ENCODE results near the gene MARCHF10.
"Not testable (repeated sequence)": the region's sequence is repeated elsewhere in the genome, so short reads cannot be mapped to it uniquely, and the experiment has no call there.

The MARCHF10 gene

DNA sequence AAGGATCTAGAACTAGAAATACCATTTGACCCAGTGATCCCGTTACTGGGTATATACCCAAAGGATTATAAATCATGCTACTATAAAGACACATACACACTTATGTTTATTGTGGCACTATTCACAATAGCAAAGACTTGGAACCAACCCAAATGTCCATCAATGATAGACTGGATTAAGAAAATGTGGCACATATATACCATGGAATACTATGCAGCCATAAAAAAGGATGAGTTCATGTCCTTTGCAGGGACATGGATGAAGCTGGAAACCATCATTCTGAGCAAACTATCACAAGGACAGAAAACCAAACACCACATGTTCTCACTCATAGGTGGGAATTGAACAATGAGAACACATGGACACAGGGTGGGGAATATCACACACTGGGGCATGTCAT is 22.1 kb downstream of the MARCHF10 start:
- DNase-seq: not testable (repeated sequence)

DNA sequence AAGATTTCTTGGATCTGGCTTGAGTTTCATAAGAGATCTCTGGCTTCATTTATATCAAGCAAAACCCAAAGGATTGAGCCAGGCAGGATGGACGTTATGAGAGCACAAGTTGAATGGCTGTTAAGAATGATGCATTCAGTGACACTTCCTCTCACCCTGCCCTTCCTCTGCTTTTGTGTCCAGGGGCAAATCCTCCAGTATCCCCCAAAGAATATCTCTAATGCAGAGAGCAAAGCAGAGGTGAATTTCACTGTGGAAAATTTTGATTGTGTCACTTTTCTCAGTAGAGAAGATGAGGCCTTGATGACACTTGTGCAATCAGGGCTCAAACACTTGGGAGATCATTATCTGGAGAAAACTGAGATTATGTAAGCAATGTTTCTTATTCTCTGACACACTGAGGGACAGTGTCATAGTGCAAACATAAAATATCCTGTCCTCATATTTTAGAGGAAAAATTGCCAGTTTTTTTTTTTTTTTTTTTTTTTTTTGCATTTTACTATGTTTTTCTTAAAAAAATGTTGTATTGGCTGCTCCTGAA is 25.3 kb downstream of the MARCHF10 start:
- no peak for DNase-seq

DNA sequence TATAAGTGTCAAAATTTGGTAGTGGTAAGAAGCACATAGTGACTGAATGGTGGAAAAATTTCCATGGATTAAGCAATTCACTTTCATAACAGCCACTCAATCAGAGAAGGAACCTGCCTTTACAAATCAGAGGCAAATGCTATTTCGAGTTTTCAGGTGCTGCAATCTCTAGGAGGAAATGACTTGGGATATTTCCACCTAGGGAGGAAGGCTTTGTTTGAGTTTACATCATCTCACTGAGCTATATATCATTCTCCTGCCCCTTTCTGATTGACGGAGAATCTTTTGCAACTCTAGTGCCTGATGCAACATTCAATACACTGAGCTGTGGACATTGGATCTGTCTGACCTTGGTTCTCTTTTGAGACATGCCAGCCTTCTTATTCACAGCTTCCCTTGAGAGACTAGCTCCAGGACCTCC is 26.3 kb downstream of the MARCHF10 start:
- DNase-seq: no peak

DNA sequence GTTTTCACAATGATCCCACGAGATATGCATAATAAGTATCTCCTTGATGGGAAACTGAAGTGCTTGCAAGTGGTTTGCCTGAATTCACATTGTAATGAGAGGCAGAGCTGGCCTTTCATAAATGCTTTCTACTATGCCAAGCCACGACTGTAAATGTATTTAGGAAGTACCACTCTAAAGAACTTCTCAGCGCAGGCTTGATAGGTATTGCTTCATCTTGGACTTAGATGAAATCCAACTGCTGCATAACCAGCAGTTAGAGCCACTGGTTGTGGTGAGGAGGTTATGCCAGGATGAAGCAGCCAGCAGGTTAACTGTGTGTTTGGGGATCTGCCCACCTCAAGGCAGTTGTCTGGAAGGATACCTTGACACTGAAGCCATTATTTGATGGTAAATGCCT is 26.8 kb downstream of the MARCHF10 start:
- peak; percentile 74 to 85 for DNase-seq

DNA sequence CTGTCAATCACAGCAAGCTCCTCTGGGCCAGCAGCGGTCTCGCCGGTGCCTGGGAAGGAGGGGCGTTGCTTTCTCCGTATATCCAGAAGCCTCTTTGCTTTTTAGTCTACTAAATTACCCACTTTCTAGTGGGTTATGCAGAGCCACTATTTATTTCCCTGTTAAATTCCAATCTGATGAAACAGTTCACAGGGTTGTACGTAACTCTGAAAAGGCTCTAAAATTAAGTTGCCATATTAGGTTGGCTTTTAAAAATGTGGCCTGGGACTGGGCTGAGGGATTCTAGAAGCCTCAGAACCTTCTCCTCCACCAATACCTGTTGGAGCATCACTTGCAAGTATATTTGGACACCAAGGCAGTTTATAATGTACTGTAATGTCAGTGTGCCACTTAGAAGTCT is 27.2 kb downstream of the MARCHF10 start:
- no peak for DNase-seq

DNA sequence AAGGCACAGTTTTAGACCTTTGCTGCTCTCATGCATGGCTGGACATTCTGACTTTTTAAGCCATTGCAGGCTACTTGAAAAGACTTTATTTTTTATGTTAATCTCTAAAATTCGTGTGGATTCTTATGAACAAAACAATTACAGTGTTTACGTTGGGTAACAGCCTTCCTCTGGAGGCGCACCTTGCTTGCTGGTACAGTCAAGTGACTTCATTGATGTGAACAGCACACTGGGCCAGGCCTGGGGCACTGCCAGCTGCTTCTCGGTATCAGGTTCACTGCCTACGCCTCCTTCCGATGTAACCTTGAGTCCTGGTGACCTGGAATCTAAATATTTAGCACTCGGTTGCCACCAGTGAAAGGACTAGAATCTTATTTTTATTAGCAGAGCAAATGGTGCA is 27.8 kb downstream of the MARCHF10 start:
- DNase-seq: peak; percentile 13 to 54

DNA sequence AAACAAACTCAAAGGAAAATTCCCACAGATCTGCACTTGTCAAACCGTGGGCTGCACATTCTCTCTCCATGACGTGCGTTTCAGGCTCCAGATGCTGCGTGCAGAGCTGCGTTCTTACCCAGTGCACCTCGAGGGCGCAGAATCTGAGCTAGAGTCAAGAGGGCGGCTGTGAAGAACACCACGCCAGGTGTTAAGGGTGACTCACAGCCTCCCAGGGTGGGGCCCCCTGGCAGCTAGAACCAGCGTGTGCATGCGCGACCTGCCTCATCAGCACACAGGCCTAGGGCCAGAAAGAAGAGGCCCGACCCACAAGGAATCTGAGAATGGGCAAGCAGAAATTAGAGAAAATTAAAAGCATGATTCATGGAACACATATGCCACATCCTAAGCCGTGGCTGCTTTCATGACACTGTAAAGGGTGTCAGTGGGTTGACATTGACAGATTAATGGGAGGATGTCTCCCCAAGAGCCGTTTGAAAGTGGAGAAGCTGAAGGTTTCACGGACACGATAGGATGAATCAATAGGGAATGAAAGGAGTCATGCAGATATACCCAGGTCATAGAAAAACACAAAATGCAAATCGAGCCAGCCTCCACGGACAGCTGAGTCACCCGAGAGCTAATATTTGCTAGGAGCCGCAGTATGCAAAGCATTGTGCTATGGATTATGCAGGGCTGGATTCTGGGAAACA is 29.0 kb downstream of the MARCHF10 start:
- peak; percentile 65 to 84 for DNase-seq

DNA sequence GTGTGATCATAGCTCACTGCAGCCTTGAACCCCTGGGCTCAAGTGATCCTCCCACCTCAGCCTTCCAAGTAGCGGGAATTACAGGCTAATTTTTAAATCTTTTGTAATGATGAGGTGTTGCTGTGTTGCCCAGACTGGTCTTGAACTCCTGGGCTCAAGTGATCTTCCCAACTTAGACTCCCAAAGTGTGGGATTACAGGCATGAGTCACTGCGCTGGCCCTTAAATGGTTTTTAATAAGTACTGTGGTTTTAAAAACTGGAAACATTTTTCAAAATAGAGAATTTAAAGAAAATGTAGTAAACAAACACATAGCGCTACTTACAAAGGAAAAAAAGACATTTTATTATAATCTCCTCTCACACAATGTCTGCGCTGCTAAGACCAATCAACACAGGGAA is 32.2 kb downstream of the MARCHF10 start:
- no peak for DNase-seq

DNA sequence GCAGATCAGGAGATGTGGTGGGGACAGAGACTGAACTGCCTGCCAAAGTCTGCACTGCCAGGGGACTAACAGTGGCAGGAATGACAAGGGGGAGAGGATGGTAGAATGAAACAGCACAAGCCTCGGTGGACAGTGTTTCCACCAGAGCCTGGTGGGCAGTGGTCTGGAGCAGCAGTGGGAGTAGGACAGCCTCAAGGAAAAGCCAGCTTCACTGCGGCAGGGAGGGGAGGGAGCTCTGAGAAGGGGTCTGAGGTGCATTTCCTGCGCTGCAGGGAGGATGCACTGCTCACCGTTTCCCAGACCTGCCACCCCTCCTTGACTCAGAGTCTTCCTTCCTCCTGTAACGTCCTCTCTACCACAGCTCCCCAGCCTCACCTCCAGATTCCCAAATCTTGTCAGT is 33.8 kb downstream of the MARCHF10 start:
- DNase-seq: no peak

DNA sequence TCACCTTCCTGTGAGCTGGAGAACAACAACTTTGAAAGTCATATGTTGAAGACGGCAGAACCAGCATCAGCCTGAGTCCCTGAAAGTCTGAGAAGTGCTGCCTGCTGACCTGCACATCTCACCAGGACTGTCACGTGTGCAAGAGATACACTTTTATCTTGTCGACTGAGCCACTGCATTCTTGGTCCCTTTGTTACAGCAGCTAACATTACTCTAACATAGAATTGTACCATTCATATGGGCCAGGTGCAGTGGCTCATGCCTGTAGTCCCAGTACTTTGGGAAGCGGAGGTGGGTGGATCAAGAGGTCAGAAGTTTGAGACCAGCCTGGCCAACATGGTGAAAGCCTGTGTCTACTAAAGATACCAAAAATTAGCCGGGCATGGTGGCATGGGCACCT is 40.1 kb downstream of the MARCHF10 start:
- no peak for DNase-seq

DNA sequence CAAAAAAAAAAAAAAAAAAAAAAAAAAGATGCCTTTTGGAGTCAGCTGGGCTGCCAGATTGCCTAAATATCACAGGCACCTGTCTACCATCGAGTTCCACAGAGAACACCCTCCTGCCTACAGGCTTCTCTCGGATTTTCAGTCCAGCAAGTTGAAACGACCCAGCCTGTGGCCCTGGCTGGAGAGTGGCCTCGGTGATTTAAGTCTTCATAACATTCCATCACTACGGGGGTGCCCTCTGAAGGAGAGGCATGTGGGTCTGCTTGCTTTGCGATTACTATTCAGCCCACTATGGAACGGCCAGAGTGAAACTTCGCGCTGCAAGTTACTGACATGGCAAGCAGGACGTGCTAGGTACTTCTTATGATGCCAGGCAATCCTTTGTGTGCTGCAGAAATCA is 42.8 kb downstream of the MARCHF10 start:
- no peak for DNase-seq

DNA sequence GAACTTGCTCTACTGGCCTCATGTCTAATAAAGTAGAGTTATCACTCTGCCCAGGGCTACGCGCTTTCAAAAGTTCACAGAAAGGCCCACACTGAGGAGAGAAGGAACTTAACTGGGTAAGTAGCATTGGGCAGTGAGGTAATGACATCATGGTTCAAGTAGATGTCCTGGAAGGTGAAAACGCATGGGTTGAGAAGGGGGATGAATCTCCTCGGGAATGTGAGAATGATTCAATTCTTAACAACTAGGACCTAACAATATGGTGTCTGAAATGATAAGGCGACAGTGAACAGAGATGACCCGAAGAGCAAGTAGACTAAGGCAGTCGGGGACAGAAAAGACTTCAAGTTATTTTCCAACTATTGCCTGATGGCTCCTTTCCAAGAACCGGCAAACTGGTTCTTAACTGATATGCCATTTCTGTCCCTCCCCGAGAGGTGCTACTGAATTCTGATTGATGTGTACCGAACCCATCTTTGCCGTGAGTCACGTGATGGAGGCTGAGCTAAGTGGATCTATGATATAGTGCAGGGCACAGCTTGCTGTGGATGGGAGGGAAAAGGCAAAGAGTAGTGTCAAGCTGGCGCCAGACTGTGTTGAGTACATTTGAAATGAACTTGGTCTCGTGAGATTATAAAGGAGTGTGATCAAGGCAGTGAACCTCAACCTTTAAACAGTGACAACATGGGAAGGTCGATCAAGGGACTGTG is 44.1 kb downstream of the MARCHF10 start:
- peak; percentile 54 to 60 for DNase-seq

DNA sequence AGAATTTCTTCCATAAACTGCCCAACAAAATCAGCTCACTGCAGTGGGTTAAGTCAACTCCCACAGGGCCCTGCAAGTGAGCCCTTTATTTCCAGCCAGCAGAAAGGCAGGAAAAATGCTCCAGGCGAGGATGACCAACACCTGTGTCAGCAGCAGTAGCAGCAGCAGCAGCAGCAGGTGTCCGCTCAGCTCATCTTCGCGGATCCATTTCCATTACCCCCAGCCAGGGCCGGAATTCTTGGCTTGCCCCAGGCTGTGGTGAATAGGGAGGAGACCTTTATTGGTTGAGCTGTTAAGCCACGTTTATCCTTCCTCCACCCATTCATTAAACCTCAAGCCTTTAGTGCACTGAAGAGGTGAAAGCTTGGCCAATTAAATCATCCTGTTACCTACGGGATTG is 46.2 kb downstream of the MARCHF10 start:
- DNase-seq: peak in 1 of 2 experiments; percentile 17

DNA sequence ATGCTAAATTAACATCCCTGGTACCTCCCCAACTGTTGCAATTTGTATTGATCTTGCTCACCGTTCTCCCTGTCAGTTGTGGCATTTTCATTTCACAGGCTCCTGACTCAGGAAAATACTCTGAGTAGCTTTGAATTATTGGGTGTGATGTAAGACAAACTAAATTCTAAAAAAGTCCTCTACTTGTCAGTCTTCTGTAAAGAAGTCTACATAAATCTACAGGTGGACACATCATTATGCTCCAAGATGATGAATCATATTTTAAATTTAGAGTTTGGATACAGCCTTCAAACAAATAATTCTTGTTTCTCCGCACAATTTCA is 47.2 kb downstream of the MARCHF10 start:
- DNase-seq: no peak

DNA sequence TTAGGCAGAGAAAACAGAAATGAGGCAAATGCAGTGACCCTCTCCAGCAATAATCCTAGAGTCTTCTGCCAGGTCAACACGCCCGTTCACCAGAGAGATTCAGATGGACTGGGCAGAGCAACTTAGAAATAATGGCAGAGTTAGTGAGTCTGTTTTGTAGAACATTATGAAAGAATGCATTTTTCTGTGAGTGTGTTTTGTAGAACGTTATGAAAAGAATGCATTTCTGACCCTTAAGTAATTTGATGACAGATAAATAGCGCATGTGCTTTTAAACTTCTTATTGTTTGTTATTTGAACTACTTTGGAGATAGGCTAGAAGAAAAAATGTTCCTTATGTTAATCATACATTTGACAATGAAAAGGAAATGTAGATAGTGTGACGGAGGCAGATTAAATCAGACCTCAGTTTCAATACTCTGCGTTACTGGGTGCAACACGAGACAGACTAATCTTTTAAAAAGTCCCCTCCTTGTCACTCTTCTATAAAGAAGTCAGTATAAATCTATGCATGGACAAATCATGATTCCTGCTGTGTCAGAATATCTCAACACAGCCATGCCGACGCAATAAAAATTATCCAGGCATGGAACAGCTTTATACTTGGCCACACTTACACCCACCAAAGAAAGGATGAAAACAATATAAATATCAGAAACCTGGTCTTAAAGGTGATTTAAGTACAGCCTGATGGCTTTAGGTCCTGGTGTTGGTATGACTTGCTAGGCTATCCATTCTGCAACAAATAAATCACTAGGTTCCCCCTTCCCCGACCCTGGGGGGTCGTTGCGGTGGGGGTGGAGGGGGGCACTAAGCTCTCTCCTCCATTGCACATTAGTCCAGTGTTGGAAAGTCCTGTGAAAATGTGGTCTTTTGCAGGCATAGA is 47.8 kb downstream of the MARCHF10 start:
- DNase-seq: no peak

DNA sequence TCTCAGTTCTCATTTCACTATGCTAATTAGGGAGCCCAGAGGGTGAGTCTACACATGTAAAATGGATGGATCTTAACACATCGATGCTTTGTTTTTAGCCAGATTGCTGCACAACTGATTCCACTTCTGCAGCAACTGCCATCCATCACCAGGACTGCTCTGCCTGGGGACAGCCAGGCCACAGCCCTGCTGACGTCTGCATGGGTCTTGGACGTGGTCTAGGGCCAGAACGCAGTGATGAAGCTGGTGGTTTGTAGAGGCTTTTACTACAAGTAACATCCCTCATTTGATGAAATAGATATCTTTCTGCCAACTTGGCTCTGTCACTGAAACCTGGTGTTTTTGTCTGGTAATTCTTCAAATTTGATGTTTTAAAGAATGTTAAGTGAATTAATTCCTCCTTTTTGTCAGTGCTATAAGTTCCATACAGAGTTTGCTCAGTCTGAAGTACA is 50.6 kb downstream of the MARCHF10 start:
- no peak for DNase-seq

DNA sequence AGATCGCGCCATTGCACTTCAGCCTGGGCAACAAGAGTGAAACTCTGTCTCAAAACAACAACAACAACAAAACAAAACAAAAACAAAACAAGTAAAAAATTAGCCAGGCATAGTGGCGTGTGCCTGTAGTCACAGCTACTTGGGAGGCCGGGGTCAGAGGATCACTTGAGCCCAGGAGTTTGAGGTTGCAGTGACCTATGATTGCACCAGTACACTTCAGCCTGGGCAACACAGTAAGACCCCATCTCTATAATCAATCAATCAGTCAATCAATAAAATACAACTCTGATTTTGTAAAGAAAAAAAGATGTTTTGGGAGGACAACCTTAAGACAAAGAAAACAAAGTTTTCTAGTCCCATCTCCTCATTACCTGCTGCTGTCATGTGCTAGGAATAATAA is 51.9 kb downstream of the MARCHF10 start:
- DNase-seq: no peak

DNA sequence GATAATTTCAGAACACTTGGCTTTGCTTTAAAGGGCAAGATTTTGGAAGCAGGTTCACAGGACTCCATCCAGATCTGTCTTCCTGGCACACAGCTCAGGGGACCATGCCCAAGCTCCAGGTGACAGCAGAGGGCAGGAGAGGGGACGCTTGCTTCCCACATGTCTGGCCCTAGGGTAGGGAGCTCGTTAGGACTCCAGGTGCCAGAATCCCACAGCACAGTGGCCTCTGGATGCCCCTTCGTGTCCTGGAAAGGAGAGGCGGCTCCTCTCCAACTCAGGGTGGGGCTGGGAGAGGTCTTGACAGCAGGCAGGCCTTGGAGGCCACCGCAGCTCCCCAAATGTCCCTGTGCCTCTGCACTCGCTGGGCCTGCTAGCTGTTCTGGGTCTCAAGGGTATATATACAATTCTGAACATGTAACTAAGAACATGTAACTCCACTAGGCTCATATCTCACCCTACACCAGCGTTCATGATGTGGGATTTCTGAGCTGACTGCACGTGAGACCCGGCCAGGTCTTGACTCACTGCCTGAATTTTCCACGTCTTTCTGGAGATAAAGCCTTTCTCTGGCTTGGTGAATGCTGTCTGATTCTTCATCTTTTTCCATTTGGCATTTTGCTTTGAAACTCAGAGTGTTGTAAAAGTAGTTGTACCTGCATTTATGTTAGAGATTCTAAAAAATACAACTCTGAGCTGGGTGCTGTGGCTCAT is 52.8 kb downstream of the MARCHF10 start:
- DNase-seq: no peak

DNA sequence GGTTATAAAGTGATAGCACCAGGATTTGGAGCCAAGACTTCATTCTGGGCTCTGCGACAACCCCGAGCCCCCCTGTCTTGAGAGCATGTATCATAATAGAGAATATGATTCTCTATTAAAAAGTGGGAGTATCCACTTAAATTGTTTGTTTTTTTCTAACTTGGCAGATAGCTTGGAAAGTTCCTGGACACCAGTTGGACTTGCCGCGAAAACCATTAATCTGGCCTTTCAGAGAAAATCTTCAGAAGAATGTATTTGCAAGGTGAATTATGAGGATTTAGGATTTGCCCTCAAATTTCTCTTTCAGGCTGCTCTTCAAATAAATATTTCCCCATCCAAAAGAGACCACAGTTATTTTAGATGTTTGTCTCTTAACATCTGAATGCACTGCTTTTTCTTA is 53.5 kb downstream of the MARCHF10 start:
- no peak for DNase-seq

DNA sequence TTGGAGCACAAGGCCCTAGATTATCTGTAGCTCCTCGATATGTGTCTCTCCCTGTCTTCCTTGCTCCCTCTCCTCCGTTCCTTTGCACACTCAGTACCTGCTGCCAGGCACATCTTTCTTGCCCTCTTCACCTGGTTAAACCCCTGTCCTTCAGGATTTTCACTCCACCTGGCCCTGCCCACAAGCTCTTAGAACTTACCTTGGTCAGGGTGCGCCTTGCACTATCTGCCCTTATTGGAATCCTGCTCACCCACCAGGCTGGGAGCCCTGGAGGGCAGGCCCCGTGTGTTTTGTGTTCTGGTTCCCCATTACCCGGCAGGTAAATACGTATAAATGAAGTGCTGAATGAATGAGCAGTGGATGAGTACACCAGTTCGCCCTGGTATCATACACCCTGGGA is 54.6 kb downstream of the MARCHF10 start:
- no peak for DNase-seq

DNA sequence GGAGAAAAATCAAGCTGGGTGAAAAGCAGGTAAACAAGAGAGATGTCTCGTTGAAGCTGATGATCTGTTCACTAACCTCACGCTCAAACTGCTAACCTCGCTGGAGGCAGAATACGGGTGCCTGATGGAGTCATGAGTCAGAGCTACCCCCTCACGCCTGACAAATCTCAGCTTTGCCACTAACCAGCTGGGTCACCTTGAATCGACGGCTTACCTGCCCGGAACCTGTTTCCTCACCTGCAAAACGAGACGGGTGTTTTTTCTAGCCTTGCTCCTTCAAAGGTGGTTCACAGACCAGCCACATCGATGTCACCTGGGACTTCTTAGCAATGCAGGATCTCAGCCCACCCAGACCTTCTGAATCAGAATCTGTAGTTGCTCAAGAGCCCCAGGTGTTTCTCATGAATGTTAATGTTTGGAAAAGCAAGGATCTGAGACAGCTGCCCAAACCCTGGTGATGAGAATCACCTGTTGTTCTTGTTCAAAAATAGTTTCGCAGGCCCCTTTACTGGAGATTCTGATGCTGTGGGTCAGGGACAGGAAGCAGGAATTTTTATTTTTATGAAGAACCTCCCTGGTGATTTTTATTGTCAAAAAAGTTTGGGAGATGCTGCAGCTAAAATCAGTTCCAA is 56.9 kb downstream of the MARCHF10 start:
- no peak for DNase-seq

DNA sequence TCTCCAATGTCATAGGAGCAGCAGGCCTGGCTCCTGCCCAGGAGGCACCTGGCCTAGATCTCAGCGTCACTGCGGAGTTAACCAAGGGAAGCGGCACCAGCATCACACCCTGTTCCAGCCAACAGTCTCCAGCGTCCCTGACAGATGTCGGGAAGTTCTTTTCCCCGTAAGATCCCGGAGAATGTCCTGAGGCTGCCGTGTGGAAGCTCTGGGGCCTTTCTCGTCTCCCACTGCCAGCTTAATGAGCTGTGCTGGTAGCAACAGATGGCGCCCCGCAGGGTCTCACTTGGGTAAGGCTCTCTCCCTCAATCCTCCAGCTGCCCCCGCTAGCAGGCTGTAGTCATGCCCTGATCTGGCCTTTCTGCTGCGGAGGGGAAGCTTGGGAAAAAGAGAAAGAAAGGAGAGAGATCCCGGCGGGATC is 57.5 kb downstream of the MARCHF10 start:
- DNase-seq: no peak

Data from NCI-H187 (cell line).